ENCODE measurements around the gene C1orf210. TPM values are rescaled to one million over a fixed set of nuclear protein-coding genes. Genes with fewer than 3 reads are reported as not detected.

The C1orf210 gene
- total RNA-seq, 1 donor from 2014 or later: not detected

DNA sequence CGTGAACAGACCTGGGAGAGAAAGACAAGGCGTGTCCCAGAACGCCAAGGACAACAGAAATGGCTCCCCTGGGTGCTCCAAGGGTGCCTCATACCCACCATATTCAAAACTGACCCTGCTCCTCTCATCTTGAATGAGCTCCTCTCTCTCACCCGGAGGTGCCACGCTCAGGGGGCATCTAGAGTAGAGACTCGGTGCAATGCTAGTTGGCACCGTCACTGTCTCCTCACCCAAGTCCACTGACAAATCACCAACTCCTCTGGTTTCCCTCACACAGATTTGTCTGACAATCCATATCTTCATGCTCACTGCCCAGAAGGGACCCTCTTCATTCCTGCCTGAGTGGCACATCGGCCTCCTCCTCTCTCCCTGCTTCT is 10.6 kb downstream of the C1orf210 start:
- DNase-seq (ENCODE audit: low read depth in 2 of 2): no peak

DNA sequence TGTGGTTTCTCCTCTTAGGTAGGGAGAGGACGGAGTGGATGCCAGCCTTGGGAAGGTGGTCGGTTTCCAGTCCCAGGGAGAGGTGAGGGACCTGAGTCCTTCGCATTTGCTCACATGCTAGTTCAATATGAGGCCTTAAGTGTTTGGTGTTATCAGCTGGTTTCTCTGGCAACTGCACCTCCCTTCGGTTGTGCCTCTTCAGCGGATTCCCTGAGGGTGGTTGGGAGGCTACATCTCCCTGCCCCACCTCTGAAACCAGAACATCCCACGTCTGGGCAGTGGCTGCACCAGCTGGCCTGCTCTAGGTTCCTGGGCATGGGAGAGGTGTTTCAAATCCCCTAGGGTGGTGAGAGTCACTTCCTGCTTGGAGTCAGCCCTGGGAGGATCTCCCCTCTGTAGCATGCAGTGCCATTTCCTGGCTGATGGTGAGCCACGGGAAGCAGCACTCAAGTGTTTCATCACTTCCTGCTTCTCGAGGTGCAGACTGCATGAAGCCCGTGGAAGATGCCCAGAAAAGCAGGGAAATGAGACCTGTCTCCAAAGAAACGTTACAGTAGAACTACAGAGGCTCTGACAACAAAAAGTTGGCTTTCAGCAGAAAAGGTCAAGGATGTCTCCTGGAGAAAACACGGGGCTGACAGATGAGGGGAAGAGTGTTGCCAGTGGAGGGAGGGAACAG is 11.1 kb downstream of the C1orf210 start:
- peak in 1 of 2 donors; percentile 70 for DNase-seq (ENCODE audit: low read depth in 2 of 2)

DNA sequence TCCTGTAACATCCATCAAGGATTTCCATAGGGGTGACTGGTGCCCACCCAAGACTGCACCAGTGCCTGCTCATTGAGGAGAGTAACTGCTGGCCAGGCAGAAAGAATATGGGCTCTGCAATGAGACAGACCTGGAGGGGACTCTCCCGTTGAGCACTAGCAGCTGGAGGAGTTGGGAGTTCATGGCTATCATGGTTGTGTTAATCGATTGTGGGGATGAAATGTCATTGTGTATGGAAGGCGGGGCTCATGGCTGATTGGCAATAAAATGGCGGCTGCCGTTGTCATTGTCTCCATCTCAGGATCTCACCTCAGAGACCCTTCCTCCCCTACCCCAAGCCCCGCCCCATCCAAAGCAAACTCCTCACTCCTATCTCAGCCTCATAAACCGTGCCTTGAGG is 11.7 kb downstream of the C1orf210 start:
- DNase-seq (ENCODE audit: low read depth in 2 of 2): no peak

DNA sequence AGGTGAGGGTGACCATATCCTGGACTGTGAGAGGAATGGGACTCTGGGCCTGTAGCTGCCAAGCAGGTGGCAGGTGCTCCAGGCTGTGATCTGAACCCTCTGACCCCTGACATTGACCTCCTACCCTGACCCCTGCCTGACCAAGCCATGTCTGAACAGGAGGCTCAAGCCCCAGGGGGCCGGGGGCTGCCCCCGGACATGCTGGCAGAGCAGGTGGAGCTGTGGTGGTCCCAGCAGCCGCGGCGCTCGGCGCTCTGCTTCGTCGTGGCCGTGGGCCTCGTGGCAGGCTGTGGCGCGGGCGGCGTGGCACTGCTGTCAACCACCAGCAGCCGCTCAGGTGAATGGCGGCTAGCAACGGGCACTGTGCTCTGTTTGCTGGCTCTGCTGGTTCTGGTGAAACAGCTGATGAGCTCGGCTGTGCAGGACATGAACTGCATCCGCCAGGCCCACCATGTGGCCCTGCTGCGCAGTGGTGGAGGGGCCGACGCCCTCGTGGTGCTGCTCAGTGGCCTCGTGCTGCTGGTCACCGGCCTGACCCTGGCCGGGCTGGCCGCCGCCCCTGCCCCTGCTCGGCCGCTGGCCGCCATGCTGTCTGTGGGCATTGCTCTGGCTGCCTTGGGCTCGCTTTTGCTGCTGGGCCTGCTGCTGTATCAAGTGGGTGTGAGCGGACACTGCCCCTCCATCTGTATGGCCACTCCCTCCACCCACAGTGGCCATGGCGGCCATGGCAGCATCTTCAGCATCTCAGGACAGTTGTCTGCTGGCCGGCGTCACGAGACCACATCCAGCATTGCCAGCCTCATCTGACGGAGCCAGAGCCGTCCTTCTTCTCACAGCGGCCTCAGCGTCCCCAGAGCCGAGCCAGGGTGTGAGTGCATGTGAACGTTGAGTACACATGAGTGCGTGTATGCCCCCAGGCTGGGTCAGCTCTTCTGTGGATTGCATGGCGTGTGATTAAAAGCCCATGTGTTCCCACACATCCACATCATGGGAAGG is 12.5 kb downstream of the C1orf210 start:
- no peak for DNase-seq (ENCODE audit: low read depth in 2 of 2)

- DNase-seq (ENCODE audit: low read depth in 2 of 2): no peak
These were observed 13.2 kb downstream of the C1orf210 start for GRCh38 chr1:43272161-43272560.

DNA sequence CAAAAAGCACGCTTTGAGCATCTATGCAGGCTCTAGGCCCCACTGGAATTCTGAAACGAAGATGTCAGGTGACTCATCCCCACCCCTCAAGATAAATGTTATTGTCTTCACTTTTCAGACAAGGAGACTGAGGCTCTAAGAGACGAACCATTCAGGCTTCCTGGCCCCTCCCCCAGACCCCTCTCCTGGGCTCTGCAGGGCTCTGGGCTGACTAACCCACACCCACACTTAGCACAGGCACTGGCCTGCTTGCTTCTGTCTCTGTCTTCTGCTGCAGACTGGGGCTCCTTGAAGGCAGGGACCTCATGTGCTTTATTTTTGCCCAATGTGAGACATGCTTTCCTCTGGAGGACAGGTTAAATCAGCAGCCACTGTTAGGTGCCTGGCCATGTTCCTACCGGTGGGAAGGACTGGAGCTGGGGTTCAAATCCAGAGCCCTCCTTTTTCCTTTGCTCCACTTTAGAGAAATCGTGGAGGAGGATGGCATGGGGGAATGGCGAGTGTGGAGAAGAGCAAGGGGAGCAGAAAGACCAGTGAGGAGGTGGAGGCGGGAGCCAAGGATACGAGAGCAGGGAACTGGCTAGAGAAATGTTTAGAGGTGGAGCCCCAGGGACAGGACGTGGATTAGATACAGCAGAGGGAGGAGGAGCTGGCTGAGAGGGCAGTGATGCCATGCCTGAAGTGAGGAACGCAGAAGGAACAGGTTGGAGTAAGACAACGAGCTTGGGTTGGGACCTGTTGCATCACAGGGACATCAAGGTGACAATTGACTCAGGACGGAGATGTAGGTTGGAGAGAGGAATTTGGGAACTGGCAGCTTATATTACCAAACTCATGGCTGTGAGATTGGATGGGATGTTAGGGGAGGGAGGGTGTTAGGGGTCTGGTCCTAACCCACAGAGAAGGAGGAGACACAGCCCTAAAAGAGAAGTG is 13.9 kb downstream of the C1orf210 start:
- DNase-seq (ENCODE audit: low read depth in 2 of 2): no peak

GRCh38 chr1:43270421-43271095 is 14.8 kb downstream of the C1orf210 start:
- no peak for DNase-seq (ENCODE audit: low read depth in 2 of 2)

- DNase-seq (ENCODE audit: low read depth in 2 of 2): no peak
These were observed 15.6 kb downstream of the C1orf210 start, which contains the start of gene TMEM125 for GRCh38 chr1:43269627-43270375. TMEM125 (plus strand) TSS chr1:43269983; CDS start chr1:43272723, 2,740 bp downstream.

DNA sequence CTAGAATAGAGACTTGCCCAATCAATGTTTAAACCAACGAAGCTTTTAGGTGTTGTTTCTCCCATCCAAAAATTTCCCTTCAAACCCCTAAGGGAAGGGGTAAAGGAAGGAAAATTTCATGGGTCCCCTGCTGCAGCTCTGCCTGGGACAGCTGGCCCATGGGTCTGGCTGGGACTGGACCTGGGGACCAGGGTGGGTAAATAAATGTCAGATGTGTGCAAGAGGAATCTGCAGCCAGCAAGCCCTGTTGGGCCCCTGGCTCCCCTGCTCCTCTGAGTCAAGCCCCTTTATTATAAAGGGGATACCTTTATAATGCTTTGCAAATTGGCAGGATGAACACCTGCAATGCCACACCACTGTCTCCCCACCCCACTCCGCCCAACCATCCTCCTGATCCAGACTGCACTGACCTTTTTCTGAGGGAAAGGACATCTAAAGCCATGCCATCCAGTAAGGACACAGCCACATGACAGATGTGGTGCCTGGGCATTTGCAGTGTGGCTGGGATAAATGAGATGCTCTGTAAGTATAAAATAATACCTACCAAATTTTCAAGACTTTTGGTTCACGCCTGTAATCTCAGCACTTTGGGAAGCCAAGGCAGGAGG is 17.5 kb downstream of the C1orf210 start:
- DNase-seq (ENCODE audit: low read depth in 2 of 2): no peak

DNA sequence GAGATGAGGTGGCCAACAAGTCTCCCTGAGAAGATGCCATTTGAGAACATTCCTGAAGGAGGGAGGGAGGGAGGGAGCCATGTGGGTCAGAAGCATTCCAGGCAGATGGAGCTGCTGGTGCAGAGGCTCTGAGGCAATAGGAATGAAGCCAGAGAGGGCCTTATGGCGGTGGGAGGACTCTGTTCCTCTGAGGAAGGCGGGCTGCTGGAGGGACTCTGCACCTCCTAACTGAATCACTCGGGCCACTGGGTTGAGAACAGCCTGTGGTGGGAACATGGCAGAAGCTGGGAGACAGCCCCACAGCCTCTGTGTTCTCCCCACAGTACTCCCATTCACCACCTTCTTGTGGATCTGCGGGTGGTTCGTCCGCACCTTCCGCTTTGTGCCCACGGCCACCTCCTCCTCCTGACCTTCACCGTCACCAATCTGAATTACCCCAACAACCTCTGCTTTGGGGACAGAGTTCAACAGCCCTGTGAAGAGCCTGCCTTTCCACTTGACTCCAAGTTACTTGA is 18.0 kb downstream of the C1orf210 start:
- DNase-seq (ENCODE audit: low read depth in 2 of 2): no peak

- no peak for DNase-seq (ENCODE audit: low read depth in 2 of 2)
These were observed 18.5 kb downstream of the C1orf210 start for GRCh38 chr1:43266881-43267280.

DNA sequence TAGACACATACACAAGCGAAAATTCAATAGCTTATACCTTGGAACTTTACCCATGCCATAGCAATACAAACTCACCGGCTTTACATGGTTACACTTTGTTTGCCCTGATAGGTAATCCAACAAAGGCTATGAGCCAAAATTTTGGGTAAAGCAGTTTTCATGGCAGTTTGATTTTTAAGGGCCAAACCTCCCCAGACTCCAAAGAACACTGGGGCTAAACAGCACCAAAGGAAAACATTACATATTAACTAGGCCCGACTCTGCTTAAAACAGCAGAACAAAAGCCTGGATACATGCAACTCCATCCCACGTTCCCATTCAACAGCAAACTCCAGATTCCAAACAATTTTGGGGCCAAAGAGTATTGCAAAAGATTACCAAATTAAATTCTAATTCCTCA is 19.9 kb downstream of the C1orf210 start:
- no peak for DNase-seq (ENCODE audit: low read depth in 2 of 2)

DNA sequence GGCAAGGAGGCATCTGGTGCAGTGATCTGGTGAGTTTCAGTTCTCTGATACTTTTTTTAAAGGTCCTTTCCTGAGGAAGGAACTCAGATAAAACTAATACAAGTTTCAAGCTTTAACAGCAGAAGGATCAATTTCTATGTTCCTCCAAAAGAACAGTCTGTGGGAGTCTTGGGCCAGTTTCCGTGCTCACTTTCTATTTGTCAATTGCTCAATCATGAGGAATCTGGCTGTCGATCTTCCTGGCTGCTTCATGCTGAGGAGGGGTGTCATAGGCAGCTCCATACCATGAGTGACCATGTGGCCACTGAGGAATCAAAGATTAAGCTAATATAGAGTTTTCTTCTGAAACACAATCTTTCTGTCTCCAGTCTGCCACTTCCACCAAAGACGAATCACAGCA is 27.0 kb downstream of the C1orf210 start:
- no peak for DNase-seq (ENCODE audit: low read depth in 2 of 2)

DNA sequence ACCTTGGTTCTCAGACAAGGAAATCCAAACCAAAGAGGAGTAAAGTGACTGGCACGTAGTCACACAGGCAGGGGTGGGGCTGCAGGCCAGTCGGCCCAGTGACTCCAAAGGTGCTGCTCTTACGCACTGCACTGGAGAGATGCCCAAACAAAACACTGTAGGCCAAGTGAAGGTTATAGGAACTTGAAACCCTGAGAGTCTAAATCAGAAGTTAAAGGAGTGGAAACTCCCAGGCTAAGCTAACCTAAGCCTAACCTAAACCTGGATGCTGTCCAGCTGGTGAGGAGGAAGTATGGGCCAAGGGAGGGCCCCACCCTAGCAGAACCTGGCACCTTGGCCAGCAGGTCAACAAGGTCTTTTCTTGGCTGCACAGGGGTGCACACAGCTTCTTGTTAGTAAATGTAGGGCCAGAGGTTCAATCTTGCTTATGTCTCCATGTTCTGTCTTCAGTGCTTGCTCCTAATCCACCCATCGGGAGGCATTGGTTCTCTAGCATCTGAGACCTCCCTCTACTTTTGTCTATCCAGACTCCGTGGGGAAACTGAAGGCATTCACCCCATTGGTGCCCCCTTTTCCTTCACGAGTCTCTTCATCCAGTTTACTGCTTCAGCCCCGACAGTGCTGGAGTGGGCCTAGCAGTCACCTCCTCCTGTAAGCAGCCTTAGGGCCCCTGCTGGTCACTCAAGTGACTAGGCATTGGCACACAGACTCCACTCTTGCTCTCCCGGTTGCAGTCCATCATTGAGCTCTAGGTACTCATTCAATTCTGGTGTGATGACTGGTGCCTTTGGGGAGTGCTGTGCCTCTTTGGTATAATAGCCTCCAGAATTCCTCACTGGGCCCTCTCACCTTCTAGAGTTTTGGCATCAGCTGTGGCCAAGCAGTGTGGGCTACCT is 28.5 kb downstream of the C1orf210 start:
- no peak for DNase-seq (ENCODE audit: low read depth in 2 of 2)

DNA sequence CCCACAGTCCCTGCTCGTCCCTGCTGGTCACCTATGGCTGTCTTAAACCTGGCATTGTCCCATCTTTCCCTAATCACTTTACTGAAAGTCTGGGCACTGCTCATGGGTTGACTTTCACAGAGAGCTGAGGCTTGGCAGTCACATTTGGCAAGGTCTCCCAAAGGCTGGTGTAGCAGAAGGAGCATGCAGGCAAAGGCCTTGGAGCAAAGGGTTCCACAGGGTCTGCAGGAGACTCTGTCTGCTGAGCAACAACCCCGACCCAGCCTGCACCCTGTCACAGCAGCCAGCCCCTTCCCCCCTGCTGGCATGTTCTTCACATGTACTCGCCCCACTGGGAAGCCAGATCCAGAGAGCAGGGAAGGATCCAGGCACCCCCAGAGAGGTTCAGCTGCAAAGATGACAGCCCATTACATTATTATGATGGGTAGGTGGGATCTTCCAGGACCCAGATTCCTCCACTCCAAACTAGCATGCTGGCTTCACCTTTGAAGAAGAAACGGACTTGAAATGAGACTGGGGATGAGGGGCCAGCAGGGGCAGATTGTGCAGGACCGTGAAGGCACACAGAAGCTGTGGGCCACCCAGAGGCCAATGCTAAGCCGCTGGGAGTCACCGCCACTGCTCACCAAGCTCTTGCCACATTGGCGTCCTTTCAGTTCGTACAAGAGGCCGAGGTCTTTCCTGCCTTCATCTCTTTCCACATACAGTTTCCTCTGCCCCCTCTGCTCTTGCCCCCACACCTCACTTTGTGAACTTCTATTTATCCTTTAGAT is 29.8 kb downstream of the C1orf210 start:
- DNase-seq (ENCODE audit: low read depth in 2 of 2): no peak

- DNase-seq (ENCODE audit: low read depth in 2 of 2): no peak
These were observed 31.5 kb downstream of the C1orf210 start for GRCh38 chr1:43253876-43254275.

DNA sequence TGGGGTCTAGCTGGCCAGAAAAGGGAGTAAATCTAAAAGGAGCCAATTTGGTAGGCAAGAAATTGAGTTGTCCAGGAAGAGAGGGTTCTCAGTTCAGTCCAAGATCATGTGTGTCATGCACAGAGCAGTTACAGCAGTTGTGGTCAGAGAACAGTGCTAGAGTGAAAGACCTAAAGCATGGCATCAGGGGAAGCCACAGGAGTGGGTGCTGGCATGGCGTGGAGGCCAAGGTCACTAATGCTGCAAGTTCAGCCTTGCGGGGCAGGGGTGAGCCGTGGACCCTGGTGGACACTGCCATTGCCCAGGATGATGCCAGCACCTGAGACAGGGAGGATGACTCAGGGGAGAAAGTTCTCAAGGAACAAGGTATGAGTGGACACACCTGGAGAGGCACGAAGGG is 32.2 kb downstream of the C1orf210 start:
- DNase-seq (ENCODE audit: low read depth in 2 of 2): no peak

GRCh38 chr1:43252225-43252624 is 33.2 kb downstream of the C1orf210 start:
- no peak for DNase-seq (ENCODE audit: low read depth in 2 of 2)
